DMS53 (cell line): ENCODE data around the gene CCDC91.

Source experiments
- DNase-seq: peaks from one replicate; lab custom pipeline; 2025; lab: John Stamatoyannopoulos, UW

Gene CCDC91

GRCh38 chr12:28536088-28536487, 345.8 kb downstream of the CCDC91 start:
- no peak for DNase-seq

- no peak for DNase-seq
Measured at GRCh38 chr12:28537474-28537873, 347.2 kb downstream of the CCDC91 start.

GRCh38 chr12:28539691-28540323, 349.6 kb downstream of the CCDC91 start:
- DNase-seq, result peak; percentile 42

GRCh38 chr12:28540324-28540714, 350.1 kb downstream of the CCDC91 start:
- no peak for DNase-seq

- DNase-seq, result no peak
Measured at GRCh38 chr12:28543021-28543890, 353.0 kb downstream of the CCDC91 start.

GRCh38 chr12:28550757-28551704, 360.8 kb downstream of the CCDC91 start:
- peak; percentile 81 for DNase-seq

- no peak for DNase-seq
Measured at GRCh38 chr12:28552251-28552970, 362.2 kb downstream of the CCDC91 start.

- no peak for DNase-seq
Measured at GRCh38 chr12:28555748-28556147, 365.5 kb downstream of the CCDC91 start.

GRCh38 chr12:28558250-28558649, 368.0 kb downstream of the CCDC91 start:
- DNase-seq, result no peak

- DNase-seq, result no peak
Measured at GRCh38 chr12:28563286-28563685, 373.0 kb downstream of the CCDC91 start.

- no peak for DNase-seq
Measured at GRCh38 chr12:28563936-28564335, 373.7 kb downstream of the CCDC91 start.

GRCh38 chr12:28568118-28568517, 377.9 kb downstream of the CCDC91 start:
- DNase-seq, result peak; percentile 23

- DNase-seq, result no peak
Measured at GRCh38 chr12:28568704-28569103, 378.4 kb downstream of the CCDC91 start.

GRCh38 chr12:28569698-28570411, 379.6 kb downstream of the CCDC91 start:
- DNase-seq, result peak; percentile 51

- DNase-seq, result no peak
Measured at GRCh38 chr12:28570811-28571210, 380.6 kb downstream of the CCDC91 start.

- DNase-seq, result peak; percentile 92
Measured at GRCh38 chr12:28574746-28575592, 384.7 kb downstream of the CCDC91 start.

GRCh38 chr12:28575593-28576205, 385.4 kb downstream of the CCDC91 start:
- DNase-seq, result peak; percentile 74

GRCh38 chr12:28578361-28578760, 388.1 kb downstream of the CCDC91 start:
- no peak for DNase-seq

GRCh38 chr12:28578833-28579252, 388.6 kb downstream of the CCDC91 start:
- DNase-seq, result no peak
